ENCODE data around the gene RIPK4. TPM values are rescaled to one million over a fixed set of nuclear protein-coding genes. Genes with fewer than 3 reads are reported as not detected.

RIPK4 gene
- total RNA-seq, 2 donors from 2014 or later: 8.4 to 16.2 TPM

DNA sequence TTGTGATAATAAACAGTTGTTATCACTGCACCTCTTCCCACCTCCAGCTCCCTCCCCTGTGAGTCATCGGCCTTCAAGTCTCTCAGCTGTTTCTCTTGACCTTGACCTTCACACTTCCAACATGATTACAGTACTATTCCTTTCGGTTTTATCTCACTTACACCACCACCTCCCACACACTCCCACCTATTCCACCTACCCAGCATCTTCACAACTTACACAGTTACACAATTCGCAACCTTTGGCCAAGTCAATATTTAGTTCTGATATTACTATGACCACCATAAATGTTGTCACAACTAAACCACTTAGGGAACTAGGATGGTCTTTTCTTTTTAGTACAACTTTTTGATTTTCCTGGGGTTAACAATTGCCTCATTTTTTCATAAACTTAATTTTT is 60.2 kb downstream of the RIPK4 start:
- peaks cover 22% of the 10 kb centered on the region for H3K36me3 Mint-ChIP-seq (ENCODE audit: low read depth)
- peaks cover 4% of the 10 kb centered on the region for H3K4me1 ChIP-seq (ENCODE audit: control insufficient read depth, insufficient read depth, low read length)
- no peak overlapping the region for H3K9ac ChIP-seq (ENCODE audit: extremely low read depth, low read length, poor library complexity, severe bottlenecking)
- peak overlapping the region; percentile 14 for H3K27ac Mint-ChIP-seq
- WGBS, 2 experiments (ENCODE audit: insufficient coverage in 1 of 2, insufficient read length in 1 of 2): 55 to 64% methylated on average over 3 of the region's 3 CpGs
- no peaks in the 10 kb centered on the region for H3K27me3 ChIP-seq (ENCODE audit: control insufficient read depth, insufficient read depth, low read length, poor library complexity, severe bottlenecking)
- no peaks in the 10 kb centered on the region for H3K36me3 ChIP-seq (ENCODE audit: control insufficient read depth, insufficient read depth, low read length)
- H3K4me1 Mint-ChIP-seq: peaks cover 49% of the 10 kb centered on the region
- DNase-seq: no peak
- H3K4me3 Mint-ChIP-seq: no peak overlapping the region
- H3K9me3 ChIP-seq (ENCODE audit: control insufficient read depth, low read length): no peaks in the 10 kb centered on the region
- TF ChIP-seq, protein P1, sequence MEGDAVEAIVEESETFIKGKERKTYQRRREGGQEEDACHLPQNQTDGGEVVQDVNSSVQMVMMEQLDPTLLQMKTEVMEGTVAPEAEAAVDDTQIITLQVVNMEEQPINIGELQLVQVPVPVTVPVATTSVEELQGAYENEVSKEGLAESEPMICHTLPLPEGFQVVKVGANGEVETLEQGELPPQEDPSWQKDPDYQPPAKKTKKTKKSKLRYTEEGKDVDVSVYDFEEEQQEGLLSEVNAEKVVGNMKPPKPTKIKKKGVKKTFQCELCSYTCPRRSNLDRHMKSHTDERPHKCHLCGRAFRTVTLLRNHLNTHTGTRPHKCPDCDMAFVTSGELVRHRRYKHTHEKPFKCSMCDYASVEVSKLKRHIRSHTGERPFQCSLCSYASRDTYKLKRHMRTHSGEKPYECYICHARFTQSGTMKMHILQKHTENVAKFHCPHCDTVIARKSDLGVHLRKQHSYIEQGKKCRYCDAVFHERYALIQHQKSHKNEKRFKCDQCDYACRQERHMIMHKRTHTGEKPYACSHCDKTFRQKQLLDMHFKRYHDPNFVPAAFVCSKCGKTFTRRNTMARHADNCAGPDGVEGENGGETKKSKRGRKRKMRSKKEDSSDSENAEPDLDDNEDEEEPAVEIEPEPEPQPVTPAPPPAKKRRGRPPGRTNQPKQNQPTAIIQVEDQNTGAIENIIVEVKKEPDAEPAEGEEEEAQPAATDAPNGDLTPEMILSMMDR (conservative IDR thresholded peaks at IDR 0.05): no peak
- H3K4me3 ChIP-seq (ENCODE audit: low read length): no peak overlapping the region
- H3K27ac ChIP-seq (ENCODE audit: low read depth, low read length): no peak overlapping the region
- no peaks in the 10 kb centered on the region for H3K9me3 Mint-ChIP-seq
- no peaks in the 10 kb centered on the region for H3K27me3 Mint-ChIP-seq (ENCODE audit: insufficient read depth)

DNA sequence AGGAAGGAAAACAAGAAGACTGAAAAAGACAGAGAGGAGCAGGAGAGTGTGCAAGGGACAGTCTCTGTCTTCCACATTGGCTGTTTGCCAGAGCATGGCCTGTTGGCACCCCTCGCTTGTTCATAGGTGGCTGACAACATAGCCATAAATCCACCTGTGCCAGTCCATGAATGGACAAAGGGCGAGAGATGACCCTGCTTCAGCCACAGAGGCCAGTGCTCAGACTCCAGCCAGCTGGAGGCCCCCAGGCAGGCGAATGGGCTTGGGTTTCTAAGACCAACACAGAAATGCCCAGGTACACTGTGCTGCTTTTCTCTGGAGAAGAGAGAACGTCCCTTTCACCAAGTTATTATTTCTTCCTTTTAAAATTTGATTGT is 60.6 kb downstream of the RIPK4 start:
- peaks cover 1% of the 10 kb centered on the region for H3K27me3 Mint-ChIP-seq (ENCODE audit: insufficient read depth)
- WGBS, 2 experiments (ENCODE audit: insufficient coverage in 1 of 2, insufficient read length in 1 of 2): 88 to 89% methylated on average over 2 to 3 of the region's 4 CpGs
- H3K4me1 Mint-ChIP-seq: peaks cover 48% of the 10 kb centered on the region
- H3K4me3 Mint-ChIP-seq: no peak overlapping the region
- no peaks in the 10 kb centered on the region for H3K9me3 ChIP-seq (ENCODE audit: control insufficient read depth, low read length)
- H3K27ac Mint-ChIP-seq: no peak overlapping the region
- no peak for DNase-seq
- H3K9ac ChIP-seq (ENCODE audit: extremely low read depth, low read length, poor library complexity, severe bottlenecking): no peak overlapping the region
- TF ChIP-seq, protein P1 (conservative IDR thresholded peaks at IDR 0.05): no peak
- no peaks in the 10 kb centered on the region for H3K27me3 ChIP-seq (ENCODE audit: control insufficient read depth, insufficient read depth, low read length, poor library complexity, severe bottlenecking)
- H3K4me1 ChIP-seq (ENCODE audit: control insufficient read depth, insufficient read depth, low read length): peaks cover 4% of the 10 kb centered on the region
- H3K9me3 Mint-ChIP-seq: no peaks in the 10 kb centered on the region
- peaks cover 19% of the 10 kb centered on the region for H3K36me3 Mint-ChIP-seq (ENCODE audit: low read depth)
- no peak overlapping the region for H3K4me3 ChIP-seq (ENCODE audit: low read length)
- no peaks in the 10 kb centered on the region for H3K36me3 ChIP-seq (ENCODE audit: control insufficient read depth, insufficient read depth, low read length)
- no peak overlapping the region for H3K27ac ChIP-seq (ENCODE audit: low read depth, low read length)

DNA sequence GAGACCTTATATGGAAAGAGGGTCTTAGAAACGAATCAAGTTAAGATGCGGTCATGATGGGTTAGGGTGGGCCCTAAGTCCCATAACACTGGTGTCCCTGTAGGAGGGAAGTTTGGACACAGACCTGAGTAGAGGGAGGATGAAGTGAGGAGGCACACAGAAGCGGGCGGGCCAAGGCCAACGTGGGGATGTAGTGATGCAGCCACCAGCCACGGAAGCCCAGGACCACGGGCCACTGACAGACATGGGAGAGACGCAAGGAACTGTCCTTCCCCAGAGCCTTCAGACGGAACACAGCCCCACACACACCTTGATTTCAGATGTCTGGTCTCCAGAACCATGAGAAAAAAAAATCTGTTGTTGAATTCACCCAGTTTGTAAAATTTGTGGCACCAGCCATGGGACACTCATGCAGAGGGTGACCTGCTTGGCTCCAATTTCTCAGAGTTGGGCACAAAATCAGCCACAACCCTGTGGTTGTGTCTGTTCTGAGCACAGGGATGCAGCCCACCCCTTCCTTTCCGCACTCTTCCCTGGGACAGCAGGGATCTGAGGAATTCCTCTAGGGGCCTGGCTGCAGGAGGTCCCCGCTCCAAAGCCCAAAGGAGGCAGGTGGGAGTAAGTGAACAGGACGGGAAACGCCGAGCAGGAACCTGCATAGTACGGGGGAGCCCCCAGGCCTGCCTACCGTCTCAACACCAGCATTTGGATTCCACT is 61.1 kb downstream of the RIPK4 start:
- H3K36me3 Mint-ChIP-seq (ENCODE audit: low read depth): peaks cover 13% of the 10 kb centered on the region
- H3K4me1 Mint-ChIP-seq: peaks cover 43% of the 10 kb centered on the region
- Histone ChIP-seq H3K4me3 (ENCODE audit: low read length) (no peak overlapping the region), H3K36me3 (ENCODE audit: control insufficient read depth, insufficient read depth, low read length) (no peaks in the 10 kb centered on the region), H3K4me1 (ENCODE audit: control insufficient read depth, insufficient read depth, low read length) (peaks cover 4% of the 10 kb centered on the region), H3K9ac (ENCODE audit: extremely low read depth, low read length, poor library complexity, severe bottlenecking) (no peak overlapping the region), H3K27me3 (ENCODE audit: control insufficient read depth, insufficient read depth, low read length, poor library complexity, severe bottlenecking) (no peaks in the 10 kb centered on the region), H3K27ac (ENCODE audit: low read depth, low read length) (no peak overlapping the region), H3K9me3 (ENCODE audit: control insufficient read depth, low read length) (no peaks in the 10 kb centered on the region)
- DNase-seq: no peak
- H3K27ac Mint-ChIP-seq: no peak overlapping the region
- no peak overlapping the region for H3K4me3 Mint-ChIP-seq
- TF ChIP-seq, protein P1 (conservative IDR thresholded peaks at IDR 0.05): no peak
- H3K9me3 Mint-ChIP-seq: no peaks in the 10 kb centered on the region
- peaks cover 1% of the 10 kb centered on the region for H3K27me3 Mint-ChIP-seq (ENCODE audit: insufficient read depth)
- WGBS, 2 experiments (ENCODE audit: insufficient coverage in 1 of 2, insufficient read length in 1 of 2): 93 to 96% methylated on average over 12 to 16 of the region's 16 CpGs

Data from endodermal cell (in vitro differentiated cells).